ENCODE results near the gene PRKCZ. TPM values are rescaled to one million over a fixed set of nuclear protein-coding genes. Genes with fewer than 3 reads are reported as not detected.

The PRKCZ gene
- total RNA-seq, 1 donor: 0.72 TPM

DNA sequence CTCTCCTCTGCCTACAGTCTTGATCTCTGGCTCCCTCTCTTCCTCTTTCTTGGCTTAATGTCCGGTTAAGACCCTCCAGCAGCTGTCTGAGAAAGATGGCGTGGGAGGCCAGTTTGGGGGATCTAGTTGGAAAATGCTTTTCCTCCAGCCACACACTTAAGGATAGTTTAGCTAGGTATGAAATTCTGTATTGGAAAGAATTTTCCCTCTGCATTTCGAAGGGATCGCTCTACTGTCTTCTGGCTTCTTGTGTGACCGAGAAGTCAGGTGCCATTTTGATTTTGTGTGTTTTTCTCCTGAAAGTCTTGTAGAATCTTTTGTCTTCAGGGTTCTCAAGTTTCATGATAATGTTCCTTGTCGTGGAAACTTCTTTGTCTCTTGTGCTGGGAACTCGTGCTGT is 28.0 kb downstream of the PRKCZ start:
- Histone ChIP-seq H3K36me3 (ENCODE audit: insufficient read depth, low read length) (no peaks in the 10 kb centered on the region), H2AFZ (ENCODE audit: low read length) (no peak overlapping the region), H3K9me3 (ENCODE audit: low read depth, low read length) (peaks cover 2% of the 10 kb centered on the region), H3K27ac (ENCODE audit: low read depth, low read length) (no peak overlapping the region), H3K4me1 (ENCODE audit: insufficient read depth, low read length) (no peaks in the 10 kb centered on the region), H3K4me3 (ENCODE audit: insufficient read depth, low read length) (no peak overlapping the region), H3K27me3 (ENCODE audit: insufficient read depth, low read length) (no peaks in the 10 kb centered on the region), H4K20me1 (ENCODE audit: insufficient read depth, low read length) (no peaks in the 10 kb centered on the region), H3K4me2 (ENCODE audit: insufficient read depth, low read length) (no peak overlapping the region), H3K79me2 (ENCODE audit: insufficient read depth, low read length) (no peaks in the 10 kb centered on the region)
- TF ChIP-seq, protein P1, sequence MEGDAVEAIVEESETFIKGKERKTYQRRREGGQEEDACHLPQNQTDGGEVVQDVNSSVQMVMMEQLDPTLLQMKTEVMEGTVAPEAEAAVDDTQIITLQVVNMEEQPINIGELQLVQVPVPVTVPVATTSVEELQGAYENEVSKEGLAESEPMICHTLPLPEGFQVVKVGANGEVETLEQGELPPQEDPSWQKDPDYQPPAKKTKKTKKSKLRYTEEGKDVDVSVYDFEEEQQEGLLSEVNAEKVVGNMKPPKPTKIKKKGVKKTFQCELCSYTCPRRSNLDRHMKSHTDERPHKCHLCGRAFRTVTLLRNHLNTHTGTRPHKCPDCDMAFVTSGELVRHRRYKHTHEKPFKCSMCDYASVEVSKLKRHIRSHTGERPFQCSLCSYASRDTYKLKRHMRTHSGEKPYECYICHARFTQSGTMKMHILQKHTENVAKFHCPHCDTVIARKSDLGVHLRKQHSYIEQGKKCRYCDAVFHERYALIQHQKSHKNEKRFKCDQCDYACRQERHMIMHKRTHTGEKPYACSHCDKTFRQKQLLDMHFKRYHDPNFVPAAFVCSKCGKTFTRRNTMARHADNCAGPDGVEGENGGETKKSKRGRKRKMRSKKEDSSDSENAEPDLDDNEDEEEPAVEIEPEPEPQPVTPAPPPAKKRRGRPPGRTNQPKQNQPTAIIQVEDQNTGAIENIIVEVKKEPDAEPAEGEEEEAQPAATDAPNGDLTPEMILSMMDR (IDR thresholded peaks at IDR 0.05; ENCODE audit: extremely low read depth, low read depth, low read length): no peak
- no peak for DNase-seq (ENCODE audit: insufficient read length, low spot score, missing footprints)

DNA sequence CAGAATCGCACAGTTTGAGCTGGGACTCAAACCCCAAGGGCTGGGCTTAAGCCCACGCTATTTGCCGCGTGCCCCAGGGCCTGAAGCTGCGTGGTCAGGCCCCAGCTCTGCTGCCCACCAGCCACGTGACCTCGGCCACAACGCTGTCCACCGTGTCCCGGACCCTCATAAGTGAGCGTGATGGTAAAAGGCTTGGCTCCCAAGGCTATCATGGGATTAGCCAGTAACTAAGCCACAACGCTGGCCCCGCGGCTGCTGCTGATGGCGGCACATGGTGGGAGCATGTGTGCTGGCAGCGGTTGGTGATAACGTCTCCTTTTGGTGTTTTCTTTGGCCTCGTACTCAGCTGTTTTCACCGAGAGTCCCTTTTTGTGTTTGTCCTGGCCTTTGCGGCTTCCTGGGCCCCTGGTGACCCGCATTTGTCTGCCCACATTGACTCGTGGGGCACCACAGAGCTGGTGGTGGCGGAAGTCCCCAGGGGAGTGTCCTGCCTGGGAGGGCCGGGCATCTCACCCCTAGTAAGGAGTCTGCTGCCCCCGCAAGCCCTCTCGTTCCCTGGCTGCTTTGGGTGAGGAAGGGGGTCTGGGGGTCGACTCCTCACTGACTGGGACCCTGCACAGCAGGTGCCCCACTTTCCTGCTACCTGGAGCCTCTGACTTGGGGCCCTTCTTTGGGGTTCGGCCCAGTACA is 29.3 kb downstream of the PRKCZ start:
- H3K27ac ChIP-seq (ENCODE audit: low read depth, low read length): no peak overlapping the region
- no peak overlapping the region for H3K4me2 ChIP-seq (ENCODE audit: insufficient read depth, low read length)

DNA sequence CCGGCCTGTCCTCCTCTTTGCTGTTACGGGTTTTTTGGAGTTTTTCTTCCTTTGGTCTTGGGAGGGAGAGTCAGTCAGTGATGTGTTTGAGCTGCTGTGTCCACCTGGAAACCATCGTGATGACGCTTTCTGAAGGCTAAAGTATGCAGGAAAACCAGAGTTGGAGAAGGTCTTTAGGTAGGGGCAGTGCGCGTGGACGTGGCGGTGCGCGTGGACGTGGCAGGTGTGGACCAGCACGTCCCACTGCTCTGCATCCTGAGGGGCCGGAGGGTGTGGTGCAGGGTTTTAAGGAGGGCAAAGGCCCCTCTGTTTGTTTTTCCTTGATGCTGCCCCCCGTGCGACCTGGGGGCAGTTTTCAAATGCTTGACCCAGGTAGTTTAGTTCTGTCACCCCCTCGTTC is 29.9 kb downstream of the PRKCZ start:
- Histone ChIP-seq H3K27ac (ENCODE audit: low read depth, low read length) (no peak overlapping the region), H3K4me2 (ENCODE audit: insufficient read depth, low read length) (no peak overlapping the region), H3K27me3 (ENCODE audit: insufficient read depth, low read length) (no peaks in the 10 kb centered on the region), H3K36me3 (ENCODE audit: insufficient read depth, low read length) (no peaks in the 10 kb centered on the region), H3K4me3 (ENCODE audit: insufficient read depth, low read length) (no peak overlapping the region), H3K79me2 (ENCODE audit: insufficient read depth, low read length) (no peaks in the 10 kb centered on the region), H3K9me3 (ENCODE audit: low read depth, low read length) (peaks cover 2% of the 10 kb centered on the region), H4K20me1 (ENCODE audit: insufficient read depth, low read length) (no peaks in the 10 kb centered on the region), H3K4me1 (ENCODE audit: insufficient read depth, low read length) (no peaks in the 10 kb centered on the region), H2AFZ (ENCODE audit: low read length) (no peak overlapping the region)
- no peak for DNase-seq (ENCODE audit: insufficient read length, low spot score, missing footprints)
- TF ChIP-seq, protein P1 (IDR thresholded peaks at IDR 0.05; ENCODE audit: extremely low read depth, low read depth, low read length): no peak

More for the DNA sequence above, 29.3 kb downstream of the PRKCZ start:
- TF ChIP-seq, protein P1 (IDR thresholded peaks at IDR 0.05; ENCODE audit: extremely low read depth, low read depth, low read length): no peak
- no peaks in the 10 kb centered on the region for H3K27me3 ChIP-seq (ENCODE audit: insufficient read depth, low read length)
- H4K20me1 ChIP-seq (ENCODE audit: insufficient read depth, low read length): no peaks in the 10 kb centered on the region
- no peak overlapping the region for H2AFZ ChIP-seq (ENCODE audit: low read length)
- H3K9me3 ChIP-seq (ENCODE audit: low read depth, low read length): peaks cover 2% of the 10 kb centered on the region
- no peaks in the 10 kb centered on the region for H3K4me1 ChIP-seq (ENCODE audit: insufficient read depth, low read length)
- DNase-seq (ENCODE audit: insufficient read length, low spot score, missing footprints): no peak
- no peaks in the 10 kb centered on the region for H3K79me2 ChIP-seq (ENCODE audit: insufficient read depth, low read length)
- no peak overlapping the region for H3K4me3 ChIP-seq (ENCODE audit: insufficient read depth, low read length)
- H3K36me3 ChIP-seq (ENCODE audit: insufficient read depth, low read length): no peaks in the 10 kb centered on the region

DNA sequence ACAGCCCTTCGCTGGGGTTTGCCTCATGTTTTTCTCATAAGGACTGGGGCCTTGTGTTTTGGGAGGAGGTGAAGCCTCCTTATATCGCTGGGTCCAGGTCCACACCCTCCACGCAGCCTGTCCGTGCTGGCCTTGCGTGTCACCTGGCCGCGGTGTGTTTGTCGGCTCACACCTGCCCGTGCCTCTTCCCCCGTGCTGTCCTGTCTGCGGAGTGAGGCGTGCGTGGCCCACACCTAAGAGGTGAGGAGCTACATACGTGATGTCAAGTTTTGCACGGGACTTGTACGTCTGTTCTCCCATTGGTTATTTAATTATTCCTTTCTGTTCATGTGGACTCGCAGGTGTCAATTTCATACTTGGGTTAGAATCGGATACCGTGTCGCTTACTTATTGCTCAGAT is 30.7 kb downstream of the PRKCZ start:
- H4K20me1 ChIP-seq (ENCODE audit: insufficient read depth, low read length): no peaks in the 10 kb centered on the region
- no peaks in the 10 kb centered on the region for H3K27me3 ChIP-seq (ENCODE audit: insufficient read depth, low read length)
- no peak overlapping the region for H3K4me3 ChIP-seq (ENCODE audit: insufficient read depth, low read length)
- peaks cover 2% of the 10 kb centered on the region for H3K9me3 ChIP-seq (ENCODE audit: low read depth, low read length)
- no peaks in the 10 kb centered on the region for H3K4me1 ChIP-seq (ENCODE audit: insufficient read depth, low read length)
- DNase-seq (ENCODE audit: insufficient read length, low spot score, missing footprints): no peak
- no peaks in the 10 kb centered on the region for H3K36me3 ChIP-seq (ENCODE audit: insufficient read depth, low read length)
- H3K27ac ChIP-seq (ENCODE audit: low read depth, low read length): no peak overlapping the region
- H3K4me2 ChIP-seq (ENCODE audit: insufficient read depth, low read length): no peak overlapping the region
- no peak overlapping the region for H2AFZ ChIP-seq (ENCODE audit: low read length)
- TF ChIP-seq, protein P1 (IDR thresholded peaks at IDR 0.05; ENCODE audit: extremely low read depth, low read depth, low read length): no peak
- H3K79me2 ChIP-seq (ENCODE audit: insufficient read depth, low read length): no peaks in the 10 kb centered on the region

All from osteoblast (primary cell).